Osteoblast (primary cell): Measurements from ENCODE around the gene RNF31. TPM values are rescaled to one million over a fixed set of nuclear protein-coding genes. Genes with fewer than 3 reads are reported as not detected.

Experiments
- DNase-seq: peaks from one replicate; pipeline ENCODE4 v3.0.0; 2011; ENCODE audit warnings: low spot score, mixed read lengths; ENCODE audit not compliant: insufficient read length; ENCODE audit errors: missing footprints
- H2AFZ ChIP-seq: 2 replicates; pipeline ENCODE4 v1.6.0; 2011; ENCODE audit warnings: mild to moderate bottlenecking, low read length
- H3K27ac ChIP-seq: 2 replicates; pipeline ENCODE4 v1.5.1; 2011; ENCODE audit warnings: mild to moderate bottlenecking, low read depth, low read length, moderate library complexity
- H3K27me3 ChIP-seq: 2 replicates; pipeline ENCODE4 v1.6.0; 2012; ENCODE audit warnings: mild to moderate bottlenecking, control low read depth, inconsistent platforms, low read length, moderate library complexity; ENCODE audit not compliant: insufficient read depth
- H3K36me3 ChIP-seq: 2 replicates; pipeline ENCODE4 v1.5.1; 2011; ENCODE audit warnings: mild to moderate bottlenecking, low read length, control low read depth, moderate library complexity; ENCODE audit not compliant: insufficient read depth
- H3K4me1 ChIP-seq: 2 replicates; pipeline ENCODE4 v1.5.1; 2011; ENCODE audit warnings: mild to moderate bottlenecking, low read length, control low read depth, moderate library complexity; ENCODE audit not compliant: insufficient read depth
- H3K4me2 ChIP-seq: 2 replicates; pipeline ENCODE4 v1.6.0; 2011; ENCODE audit warnings: mild to moderate bottlenecking, low read length; ENCODE audit not compliant: insufficient read depth
- H3K4me3 ChIP-seq: fragments of 200-600 bp; sonication (generic); 3 replicates; pipeline ENCODE4 v1.5.1; 2012; ENCODE audit warnings: mild to moderate bottlenecking, low read length, inconsistent platforms; ENCODE audit not compliant: insufficient read depth
- H3K79me2 ChIP-seq: 2 replicates; pipeline ENCODE4 v1.6.0; 2012; ENCODE audit warnings: mild to moderate bottlenecking, low read length, control low read depth, inconsistent platforms; ENCODE audit not compliant: insufficient read depth
- H3K9me3 ChIP-seq: 2 replicates; pipeline ENCODE4 v1.5.1; 2011; ENCODE audit warnings: low read depth, low read length, control low read depth
- H4K20me1 ChIP-seq: 2 replicates; pipeline ENCODE4 v1.6.0; 2012; ENCODE audit warnings: mild to moderate bottlenecking, low read length, control low read depth; ENCODE audit not compliant: insufficient read depth
- CTCF ChIP-seq: IDR thresholded peaks from 2 replicates; pipeline ENCODE4 v1.5.1; 2011; ENCODE audit warnings: mild to moderate bottlenecking, low read depth, low read length, moderate library complexity; ENCODE audit errors: extremely low read depth
- total RNA-seq: library from RNA; depleted of rRNA; stranded (reverse); fragments of >200 nt; gene quantifications from 2 replicates; pipeline ENCODE4 v1.2.3, GENCODE V29; 2012

RNF31 gene
- total RNA-seq, 1 donor: 49.6 TPM

DNA sequence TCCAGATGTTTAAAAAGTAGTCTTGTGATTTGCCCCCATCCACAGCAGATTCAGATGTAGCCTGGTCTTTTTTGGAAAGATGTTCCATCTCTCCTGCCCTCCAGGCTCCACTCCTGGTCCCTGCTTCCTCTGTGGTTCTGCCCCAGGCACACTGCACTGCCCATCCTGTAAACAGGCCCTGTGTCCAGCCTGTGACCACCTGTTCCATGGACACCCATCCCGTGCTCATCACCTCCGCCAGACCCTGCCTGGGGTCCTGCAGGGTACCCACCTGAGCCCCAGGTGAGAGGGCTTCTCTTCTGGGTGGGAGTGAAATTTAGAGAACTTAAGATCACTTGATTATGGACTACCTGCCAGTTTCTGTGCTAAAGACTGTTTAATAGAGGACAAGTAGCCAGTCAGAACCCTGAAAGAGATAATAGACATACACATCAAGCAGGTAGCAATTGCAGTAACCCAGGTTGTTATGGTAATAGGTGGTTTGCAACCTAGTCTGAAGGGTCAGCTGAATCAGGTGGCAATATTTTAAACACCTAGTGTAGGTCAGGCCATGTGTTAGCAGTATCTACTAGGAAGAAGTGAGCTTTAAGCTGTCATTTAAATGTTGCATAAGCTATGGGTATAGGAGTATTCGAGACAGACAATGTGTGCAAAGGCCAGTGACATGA lies 2.1 kb downstream of the RNF31 start:
- H2AFZ ChIP-seq: no peak overlapping the region
- peaks cover 42% of the 10 kb centered on the region for H3K36me3 ChIP-seq
- H4K20me1 ChIP-seq: peaks cover 11% of the 10 kb centered on the region
- H3K4me2 ChIP-seq: no peak overlapping the region
- H3K4me3 ChIP-seq: no peak overlapping the region
- peak; percentile 25 for DNase-seq
- no peak for TF ChIP-seq CTCF
- no peaks in the 10 kb centered on the region for H3K27me3 ChIP-seq
- peaks cover 25% of the 10 kb centered on the region for H3K4me1 ChIP-seq
- no peak overlapping the region for H3K27ac ChIP-seq
- no peaks in the 10 kb centered on the region for H3K9me3 ChIP-seq
- peaks cover 46% of the 10 kb centered on the region for H3K79me2 ChIP-seq

GRCh38 chr14:24150061-24150460 lies 2.8 kb downstream of the RNF31 start:
- no peak overlapping the region for H3K4me2 ChIP-seq
- no peak for TF ChIP-seq CTCF
- H3K36me3 ChIP-seq: peaks cover 46% of the 10 kb centered on the region
- no peaks in the 10 kb centered on the region for H3K9me3 ChIP-seq
- no peak overlapping the region for H3K4me3 ChIP-seq
- no peaks in the 10 kb centered on the region for H3K27me3 ChIP-seq
- no peak overlapping the region for H2AFZ ChIP-seq
- peaks cover 11% of the 10 kb centered on the region for H4K20me1 ChIP-seq
- peak; percentile 58 for DNase-seq
- H3K4me1 ChIP-seq: peaks cover 20% of the 10 kb centered on the region
- no peak overlapping the region for H3K27ac ChIP-seq
- peaks cover 40% of the 10 kb centered on the region for H3K79me2 ChIP-seq

- peaks cover 11% of the 10 kb centered on the region for H4K20me1 ChIP-seq
- H3K9me3 ChIP-seq: no peaks in the 10 kb centered on the region
- H3K79me2 ChIP-seq: peaks cover 35% of the 10 kb centered on the region
- H3K27me3 ChIP-seq: no peaks in the 10 kb centered on the region
- H3K27ac ChIP-seq: no peak overlapping the region
- peaks cover 51% of the 10 kb centered on the region for H3K36me3 ChIP-seq
- peaks cover 15% of the 10 kb centered on the region for H3K4me1 ChIP-seq
- TF ChIP-seq CTCF: no peak
- DNase-seq: no peak
- no peak overlapping the region for H2AFZ ChIP-seq
- no peak overlapping the region for H3K4me2 ChIP-seq
- no peak overlapping the region for H3K4me3 ChIP-seq
Measured at GRCh38 chr14:24150567-24150966, 3.3 kb downstream of the RNF31 start.

- H4K20me1 ChIP-seq: peaks cover 11% of the 10 kb centered on the region
- H3K79me2 ChIP-seq: peaks cover 33% of the 10 kb centered on the region
- no peak overlapping the region for H2AFZ ChIP-seq
- H3K27ac ChIP-seq: no peak overlapping the region
- H3K9me3 ChIP-seq: no peaks in the 10 kb centered on the region
- peaks cover 11% of the 10 kb centered on the region for H3K4me1 ChIP-seq
- no peak overlapping the region for H3K4me3 ChIP-seq
- TF ChIP-seq CTCF: no peak
- H3K36me3 ChIP-seq: peaks cover 55% of the 10 kb centered on the region
- no peak overlapping the region for H3K4me2 ChIP-seq
- DNase-seq: peak; percentile 32
- H3K27me3 ChIP-seq: no peaks in the 10 kb centered on the region
Measured at GRCh38 chr14:24150993-24151392, 3.7 kb downstream of the RNF31 start.
